Hepatocyte (in vitro differentiated cells): ENCODE data around the gene SDK1. TPM values are rescaled to one million over a fixed set of nuclear protein-coding genes. Genes with fewer than 3 reads are reported as not detected.
A peak's percentile ranks its signal among the peaks of the same experiment; 100 is the strongest.

Experiments
- DNase-seq: peaks from one replicate; pipeline ENCODE4 v3.0.0-alpha.2; 2016; ENCODE audit warnings: low spot score
- H2AFZ ChIP-seq: fragments of 200-600 bp; sonication (generic); 2 replicates; pipeline ENCODE4 v1.6.0; 2016; ENCODE audit warnings: antibody characterized with exemption, mild to moderate bottlenecking
- H3K27ac ChIP-seq: fragments of 200-600 bp; sonication (generic); 2 replicates; pipeline ENCODE4 v1.5.1; 2016; ENCODE audit warnings: mild to moderate bottlenecking
- H3K27me3 ChIP-seq: fragments of 200-600 bp; sonication (generic); 2 replicates; pipeline ENCODE4 v1.6.1; 2016
- H3K36me3 ChIP-seq: fragments of 200-600 bp; sonication (generic); replicated peaks from 2 replicates; pipeline ENCODE4 v1.5.1; 2016; ENCODE audit warnings: low read depth; ENCODE audit not compliant: insufficient read depth
- H3K4me1 ChIP-seq: fragments of 200-600 bp; sonication (generic); 2 replicates; pipeline ENCODE4 v1.5.1; 2016; ENCODE audit warnings: mild to moderate bottlenecking, moderate library complexity; ENCODE audit not compliant: insufficient read depth
- H3K4me2 ChIP-seq: fragments of 200-600 bp; sonication (generic); 2 replicates; pipeline ENCODE4 v1.6.0; 2016
- H3K4me3 ChIP-seq: fragments of 200-600 bp; sonication (generic); 2 replicates; pipeline ENCODE4 v1.5.1; 2016; ENCODE audit warnings: mild to moderate bottlenecking
- H3K79me2 ChIP-seq: fragments of 200-600 bp; sonication (generic); 2 replicates; pipeline ENCODE4 v1.6.0; 2017; ENCODE audit warnings: mild to moderate bottlenecking
- H3K9me2 ChIP-seq: fragments of 200-600 bp; sonication (generic); replicated peaks from 2 replicates; pipeline ENCODE4 v1.6.0; 2017; ENCODE audit warnings: mild to moderate bottlenecking; ENCODE audit not compliant: insufficient read depth
- H3K9me3 ChIP-seq: fragments of 200-600 bp; sonication (generic); 2 replicates; pipeline ENCODE4 v1.5.1; 2016; ENCODE audit warnings: low read depth, mild to moderate bottlenecking
- H4K20me1 ChIP-seq: fragments of 200-600 bp; sonication (generic); 2 replicates; pipeline ENCODE4 v1.6.0; 2016; ENCODE audit warnings: mild to moderate bottlenecking; ENCODE audit not compliant: insufficient read depth, poor library complexity, severe bottlenecking
- CTCF ChIP-seq: fragments of 200-600 bp; sonication (generic); IDR thresholded peaks from 2 replicates; pipeline ENCODE4 v1.5.1; 2016; ENCODE audit warnings: antibody characterized with exemption, mild to moderate bottlenecking; ENCODE audit not compliant: poor library complexity
- EZH2 ChIP-seq: fragments of 200-600 bp; sonication (generic); IDR thresholded peaks from 2 replicates; pipeline ENCODE4 v1.6.1; 2016; ENCODE audit warnings: antibody characterized with exemption, mild to moderate bottlenecking, borderline replicate concordance
- EZH2phosphoT487 ChIP-seq: fragments of 200-600 bp; sonication (generic); IDR thresholded peaks from one replicate; pipeline ENCODE4 v1.6.1; 2018; ENCODE audit warnings: antibody characterized with exemption, mild to moderate bottlenecking, low read depth, moderate library complexity; ENCODE audit not compliant: unreplicated experiment, severe bottlenecking
- WGBS: methylation state at CpG from one replicate; pipeline ENCODE4 v1.1.6; 2016; ENCODE audit warnings: low lambda C conversion rate; ENCODE audit errors: missing lambda C conversion rate; 5-methylcytosine and 5-hydroxymethylcytosine counted together
- polyA plus RNA-seq: library from polyadenylated mRNA; unstranded; fragments of >200 nt; fragmentation: Nextera tagmentation; extraction: Ambion mirVana; gene quantifications from 2 replicates; pipeline ENCODE4 v1.2.1, GENCODE V29; 2016
- total RNA-seq: library from RNA; depleted of rRNA; stranded (reverse); fragments of >200 nt; gene quantifications from 2 replicates; pipeline ENCODE4 v1.2.3, GENCODE V29; 2014

The SDK1 gene
- total and polyA plus RNA-seq, 2 experiments from 2014 or later = 4.3 to 10.0 TPM

- no peak overlapping the region for H3K4me2 ChIP-seq
- 37% methylated on average over 2 of the region's 2 CpGs for WGBS
Observed at GRCh38 chr7:3399858-3400257, 98.8 kb downstream of the SDK1 start.

GRCh38 chr7:3404501-3404900 lies 103.4 kb downstream of the SDK1 start:
- no peaks in the 10 kb centered on the region for H3K36me3 ChIP-seq
- H3K9me3 ChIP-seq = no peaks in the 10 kb centered on the region
- no peak overlapping the region for H3K4me2 ChIP-seq
- peaks cover 5% of the 10 kb centered on the region for H3K4me1 ChIP-seq
- no peak overlapping the region for H3K4me3 ChIP-seq
- no peak overlapping the region for H2AFZ ChIP-seq
- 61% methylated on average over 1 of the region's 1 CpG for WGBS
- H3K9me2 ChIP-seq = no peaks in the 10 kb centered on the region
- no peaks in the 10 kb centered on the region for H4K20me1 ChIP-seq
- no peak for TF ChIP-seq EZH2
- no peak for TF ChIP-seq EZH2phosphoT487
- no peak for TF ChIP-seq CTCF
- peaks cover 4% of the 10 kb centered on the region for H3K79me2 ChIP-seq
- H3K27ac ChIP-seq = no peak overlapping the region
- no peaks in the 10 kb centered on the region for H3K27me3 ChIP-seq
- DNase-seq = peak; percentile 26

More at GRCh38 chr7:3399858-3400257, 98.8 kb downstream of the SDK1 start:
- no peak for TF ChIP-seq EZH2
- peak; percentile 12 for TF ChIP-seq CTCF
- no peaks in the 10 kb centered on the region for H3K9me2 ChIP-seq
- no peak overlapping the region for H3K4me3 ChIP-seq
- peaks cover 5% of the 10 kb centered on the region for H3K79me2 ChIP-seq
- peaks cover 9% of the 10 kb centered on the region for H3K9me3 ChIP-seq
- no peak overlapping the region for H2AFZ ChIP-seq
- no peaks in the 10 kb centered on the region for H3K27me3 ChIP-seq
- DNase-seq = peak; percentile 22
- peaks cover 5% of the 10 kb centered on the region for H3K4me1 ChIP-seq
- no peaks in the 10 kb centered on the region for H4K20me1 ChIP-seq
- H3K27ac ChIP-seq = no peak overlapping the region
- H3K36me3 ChIP-seq = no peaks in the 10 kb centered on the region

GRCh38 chr7:3408814-3409595 lies 108.0 kb downstream of the SDK1 start:
- H3K79me2 ChIP-seq = peaks cover 11% of the 10 kb centered on the region
- H3K9me3 ChIP-seq = no peaks in the 10 kb centered on the region
- WGBS = 87% methylated on average over 5 of the region's 5 CpGs
- H3K4me2 ChIP-seq = no peak overlapping the region
- no peak for DNase-seq
- H2AFZ ChIP-seq = no peak overlapping the region
- no peaks in the 10 kb centered on the region for H3K27me3 ChIP-seq
- H3K9me2 ChIP-seq = no peaks in the 10 kb centered on the region
- no peaks in the 10 kb centered on the region for H4K20me1 ChIP-seq
- peaks cover 4% of the 10 kb centered on the region for H3K4me1 ChIP-seq
- no peak overlapping the region for H3K4me3 ChIP-seq
- no peaks in the 10 kb centered on the region for H3K36me3 ChIP-seq
- no peak overlapping the region for H3K27ac ChIP-seq
- TF ChIP-seq EZH2phosphoT487 (no peak), CTCF (no peak), EZH2 (no peak)
